T-helper 2 cell treated with Interferon-gamma antibody and Interleukin-4, amounts not matched to agents 100 ng/mL and 5 ng/mL, for 36 hours (primary cell): ENCODE results near the gene AOX1. TPM values are rescaled to one million over a fixed set of nuclear protein-coding genes. Genes with fewer than 3 reads are reported as not detected.
"Not testable (repeated sequence)": the region's sequence is repeated elsewhere in the genome, so short reads cannot be mapped to it uniquely, and the experiment has no call there.

Experiments used
- intact Hi-C: fragments of 100-400 bp; cut with micrococcal nuclease; formaldehyde crosslinking; loops from one replicate; pipeline ENCODE4 v1.15.1; 2023
- total RNA-seq: library from RNA; stranded (reverse); gene quantifications from 2 replicates; pipeline ENCODE4 v1.2.3, GENCODE V29; 2022

AOX1 gene
- total RNA-seq, 1 donor from 2014 or later: 0.20 TPM

DNA sequence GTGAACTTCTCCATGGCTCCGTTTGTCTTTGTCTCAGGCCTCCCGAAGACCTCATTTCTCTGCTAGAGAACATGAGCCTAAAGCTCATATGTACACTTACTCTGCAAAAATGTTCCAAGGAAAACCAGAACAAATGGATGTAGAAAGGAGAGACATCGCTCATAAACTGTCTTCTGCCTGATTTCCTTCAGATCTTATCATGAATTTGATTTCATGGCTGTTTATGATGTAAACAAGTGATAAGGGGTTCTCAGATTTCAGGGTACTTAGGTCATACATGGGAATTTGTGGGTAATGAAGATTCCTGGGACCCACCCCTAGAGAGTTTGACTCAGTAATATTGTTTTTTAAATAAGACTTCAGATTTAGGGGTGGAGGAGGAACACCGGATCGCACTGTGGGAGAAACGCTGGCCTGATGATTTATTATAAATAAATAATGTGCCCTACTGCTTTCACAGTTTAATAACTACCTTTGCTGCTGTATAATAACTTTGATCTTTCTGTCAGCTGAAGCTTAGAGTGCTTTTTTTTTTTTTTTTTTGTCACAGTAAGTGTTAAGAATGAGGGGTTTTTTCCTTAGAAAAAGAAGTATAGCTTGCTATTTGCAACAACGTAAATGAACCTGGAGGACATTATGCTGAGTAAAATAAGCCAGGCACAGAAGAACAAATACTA lies 14.9 kb downstream of the AOX1 start:
- intact Hi-C loops: no loop called here

DNA sequence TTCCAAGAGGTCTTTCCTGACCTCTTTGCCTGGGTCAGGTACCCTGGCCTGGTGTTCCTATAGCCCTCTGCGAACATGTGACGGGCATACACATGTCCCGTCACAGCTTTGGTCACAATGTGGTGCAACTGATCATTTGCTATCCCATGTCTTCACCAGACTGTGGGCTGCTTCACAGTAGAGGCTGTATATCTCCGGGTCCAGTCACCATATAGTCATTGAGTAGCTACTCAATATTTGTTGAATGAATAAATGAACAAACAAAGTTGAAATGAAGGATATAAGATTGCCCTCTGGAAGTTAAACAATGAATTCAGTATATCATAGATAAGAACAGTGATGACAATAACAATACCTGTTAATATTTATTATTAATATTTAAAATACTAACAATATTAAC lies 16.8 kb downstream of the AOX1 start:
- intact Hi-C loops: no loop called here

DNA sequence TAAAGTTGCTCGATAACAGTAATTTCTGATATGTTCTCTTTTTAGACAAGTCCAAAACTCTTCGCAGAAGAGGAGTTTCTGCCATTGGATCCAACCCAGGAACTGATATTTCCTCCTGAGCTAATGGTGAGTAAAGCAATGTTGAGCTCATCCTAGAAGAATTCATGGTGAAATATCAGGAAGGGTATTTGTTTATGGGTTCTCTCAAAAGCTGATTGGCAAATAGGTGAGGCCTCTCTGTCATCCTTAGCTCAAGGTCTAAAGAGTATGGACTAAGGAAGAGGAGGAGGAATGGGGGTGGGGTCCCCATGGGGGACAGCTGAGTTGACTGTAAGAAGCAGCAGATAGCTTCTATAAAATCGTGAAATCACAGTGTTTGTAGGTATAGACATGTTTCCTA lies 18.2 kb downstream of the AOX1 start:
- intact Hi-C loops: no loop called here

DNA sequence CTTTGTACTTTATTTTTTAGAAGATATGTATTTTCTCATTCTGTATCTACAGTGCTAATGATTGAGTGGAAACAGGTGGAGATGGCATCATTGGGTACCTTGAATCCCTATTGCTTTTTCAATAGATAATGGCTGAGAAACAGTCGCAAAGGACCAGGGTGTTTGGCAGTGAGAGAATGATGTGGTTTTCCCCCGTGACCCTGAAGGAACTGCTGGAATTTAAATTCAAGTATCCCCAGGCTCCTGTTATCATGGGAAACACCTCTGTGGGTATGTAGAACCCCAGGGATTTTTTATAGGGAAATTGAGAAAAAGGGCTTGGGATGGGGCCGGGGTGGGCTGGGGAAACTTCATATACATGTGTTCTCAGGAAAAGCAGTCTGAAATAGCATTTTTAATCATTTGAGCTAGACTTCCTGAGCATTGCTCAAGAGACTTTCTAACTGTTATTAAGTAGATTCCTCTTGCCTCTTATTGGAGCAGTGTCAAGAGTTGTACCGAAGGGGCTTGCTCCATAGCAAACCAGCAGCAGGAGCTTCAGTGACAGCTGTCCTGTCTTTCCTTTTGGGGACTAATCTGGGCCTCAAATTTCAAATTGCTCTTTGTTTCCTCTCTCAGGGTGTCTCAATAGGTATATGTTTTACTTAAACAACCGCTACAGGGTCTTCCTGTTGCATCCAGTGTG lies 18.9 kb downstream of the AOX1 start:
- intact Hi-C loops: no loop called here

DNA sequence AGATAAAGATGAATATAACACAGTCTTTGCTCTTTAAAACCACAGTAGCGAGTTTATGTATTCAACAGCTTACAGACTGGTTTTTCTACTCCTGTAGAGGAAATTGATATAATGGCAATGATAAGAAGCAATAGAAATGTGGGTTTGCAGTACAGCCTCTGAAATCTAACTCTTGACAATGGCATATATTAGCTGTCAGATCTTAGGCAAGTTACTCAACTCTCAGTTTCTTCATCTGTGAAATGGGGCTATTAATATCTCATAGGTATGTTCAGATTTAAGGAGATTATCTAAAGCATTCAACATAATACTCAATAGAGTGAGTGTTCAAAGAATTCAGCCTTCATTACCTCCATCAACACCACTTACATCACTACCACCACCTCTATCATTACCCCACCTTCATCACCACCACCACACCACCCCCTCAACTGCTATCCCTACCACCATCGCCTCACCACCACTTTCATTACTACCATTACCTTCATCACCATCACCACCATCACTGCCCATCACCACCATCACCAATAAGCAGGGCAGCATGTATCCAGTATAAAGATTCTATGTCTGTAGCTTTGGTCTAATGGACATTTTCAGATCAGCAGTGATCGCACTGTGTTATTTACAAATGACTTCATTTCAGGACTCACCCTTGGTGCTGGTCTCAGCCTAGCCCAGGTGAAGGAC lies 22.7 kb downstream of the AOX1 start:
- intact Hi-C loops: no loop called here

DNA sequence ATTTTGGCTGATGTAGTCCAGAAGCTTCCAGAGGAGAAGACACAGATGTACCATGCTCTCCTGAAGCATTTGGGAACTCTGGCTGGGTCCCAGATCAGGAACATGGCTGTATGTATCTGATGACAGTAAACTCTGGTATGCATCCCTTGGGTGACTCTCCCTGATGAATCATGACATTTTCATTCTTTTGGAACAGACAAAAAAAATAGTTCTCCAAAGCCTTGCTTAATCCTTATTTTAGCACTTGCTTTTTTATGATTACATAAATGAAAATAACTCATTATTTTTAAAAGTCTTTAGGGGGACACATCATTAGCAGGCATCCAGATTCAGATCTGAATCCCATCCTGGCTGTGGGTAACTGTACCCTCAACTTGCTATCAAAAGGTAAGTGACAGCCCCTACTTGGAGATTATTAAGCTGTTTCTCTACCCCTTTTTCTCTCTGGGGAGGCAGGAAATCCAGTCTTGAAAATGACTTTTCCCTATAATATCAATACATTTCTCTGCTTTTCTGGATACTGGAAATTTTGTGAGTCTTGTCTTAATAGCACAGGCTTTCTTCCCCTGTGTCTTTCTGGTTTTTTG lies 23.3 kb downstream of the AOX1 start:
- intact Hi-C loops: no loop called here

DNA sequence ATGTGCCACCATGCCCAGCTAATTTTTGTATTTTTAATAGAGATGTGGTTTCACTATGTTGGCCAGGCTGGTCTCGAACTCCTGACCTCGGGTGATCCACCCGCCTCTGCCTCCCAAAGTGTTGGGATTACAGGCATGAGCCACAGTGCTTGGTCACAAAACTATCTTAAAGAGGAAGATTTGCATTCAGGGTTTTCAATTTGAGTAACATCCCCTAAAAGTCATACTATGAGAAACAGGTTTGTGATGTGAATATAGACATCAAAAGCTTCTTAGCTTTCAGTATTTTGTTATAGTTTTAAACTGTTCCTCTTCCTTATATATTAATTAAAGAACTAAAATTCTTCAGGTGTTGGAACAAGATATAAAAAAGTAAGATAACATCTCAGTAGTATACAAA lies 24.4 kb downstream of the AOX1 start:
- intact Hi-C loops: not testable (repeated sequence)

DNA sequence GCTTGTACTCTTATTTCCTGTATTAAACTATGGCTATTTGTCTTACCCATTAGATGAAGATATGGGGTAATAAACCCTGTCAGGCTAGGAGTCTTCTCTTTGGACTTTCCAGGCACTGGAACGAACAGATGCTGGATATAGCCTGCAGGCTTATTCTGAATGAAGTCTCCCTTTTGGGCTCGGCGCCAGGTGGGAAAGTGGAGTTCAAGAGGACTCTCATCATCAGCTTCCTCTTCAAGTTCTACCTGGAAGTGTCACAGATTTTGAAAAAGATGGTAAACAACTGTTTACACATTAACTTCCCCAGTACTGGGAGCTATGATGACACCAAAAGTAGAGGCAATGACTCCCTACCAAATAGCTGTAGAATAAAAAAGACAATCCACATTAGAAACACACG lies 27.9 kb downstream of the AOX1 start:
- intact Hi-C loops: no loop called here

DNA sequence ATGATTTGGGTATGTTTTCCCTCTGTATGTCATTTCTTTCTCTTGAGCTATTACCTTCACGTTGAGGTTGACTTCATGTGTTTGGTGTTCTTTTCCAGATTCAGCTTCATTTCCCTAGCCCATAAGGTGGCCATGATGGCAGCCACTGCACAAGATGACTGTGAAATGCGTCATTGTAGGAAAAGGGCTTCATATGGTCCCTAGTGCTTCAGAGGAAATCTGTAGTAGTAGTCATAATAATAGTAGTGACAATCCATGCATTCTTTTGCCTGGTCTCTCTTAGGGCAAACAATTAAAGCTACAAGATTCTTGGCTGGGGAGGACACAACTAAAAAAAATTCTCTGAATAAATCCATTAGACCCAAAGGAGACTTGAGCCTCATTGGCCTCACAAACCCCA lies 28.4 kb downstream of the AOX1 start:
- intact Hi-C loops: no loop called here

DNA sequence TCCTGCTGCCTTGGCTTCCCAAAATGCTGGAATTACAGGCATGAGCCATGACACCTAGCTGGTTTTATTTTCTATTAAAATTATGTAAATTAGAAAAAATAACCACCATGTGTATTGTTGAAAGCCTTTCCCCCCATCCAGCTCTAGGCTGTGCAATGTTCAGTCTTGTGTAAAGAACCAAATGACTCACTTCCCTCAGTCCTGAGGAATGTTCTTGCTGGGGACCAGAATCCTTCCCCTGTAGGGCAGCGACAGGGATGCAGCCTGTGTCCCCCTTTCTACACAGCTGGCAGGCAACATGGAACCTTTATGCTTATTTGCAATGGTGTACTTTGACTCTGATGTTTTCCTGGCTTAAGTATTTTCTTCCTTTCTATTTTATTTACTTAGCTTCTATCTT lies 29.4 kb downstream of the AOX1 start:
- intact Hi-C loops: no loop called here

DNA sequence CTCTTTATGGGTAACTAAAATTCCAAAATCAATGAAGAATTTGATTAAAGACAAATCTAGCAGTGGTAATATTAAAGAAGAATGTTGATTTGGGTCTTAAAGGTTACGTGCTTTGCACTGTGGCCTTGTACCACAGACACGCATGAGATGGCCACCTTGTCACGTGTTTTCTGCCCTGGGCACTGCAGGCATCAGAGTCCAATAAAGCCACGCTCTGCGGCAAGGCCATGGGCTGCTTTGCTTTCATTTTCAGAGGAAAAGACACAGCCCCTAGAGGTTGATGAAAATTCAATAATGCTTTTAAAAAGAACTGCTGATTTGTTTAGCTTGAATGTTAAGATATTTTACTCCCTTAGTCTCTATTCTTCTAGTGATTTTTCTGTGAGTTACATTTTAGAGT lies 30.4 kb downstream of the AOX1 start:
- intact Hi-C loops: no loop called here

DNA sequence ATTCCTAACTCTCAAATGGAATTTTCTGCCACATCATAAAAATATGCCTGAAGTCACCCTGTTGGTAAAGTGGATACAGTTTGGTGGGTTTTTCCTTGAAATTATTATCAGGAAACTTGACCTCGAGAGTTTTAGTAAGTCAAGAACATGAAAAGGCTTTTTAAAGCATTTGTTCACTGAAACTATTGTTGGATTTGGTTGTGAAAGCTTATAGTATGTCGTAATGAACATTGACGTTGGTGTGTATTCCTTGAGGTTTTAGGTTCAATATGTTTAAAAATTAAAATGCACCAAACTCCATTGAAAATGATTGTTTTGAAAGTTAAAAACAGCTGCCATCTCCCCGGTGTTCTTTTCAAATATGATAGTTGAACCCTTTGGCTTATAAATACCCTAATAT lies 30.8 kb downstream of the AOX1 start:
- intact Hi-C loops: no loop called here

DNA sequence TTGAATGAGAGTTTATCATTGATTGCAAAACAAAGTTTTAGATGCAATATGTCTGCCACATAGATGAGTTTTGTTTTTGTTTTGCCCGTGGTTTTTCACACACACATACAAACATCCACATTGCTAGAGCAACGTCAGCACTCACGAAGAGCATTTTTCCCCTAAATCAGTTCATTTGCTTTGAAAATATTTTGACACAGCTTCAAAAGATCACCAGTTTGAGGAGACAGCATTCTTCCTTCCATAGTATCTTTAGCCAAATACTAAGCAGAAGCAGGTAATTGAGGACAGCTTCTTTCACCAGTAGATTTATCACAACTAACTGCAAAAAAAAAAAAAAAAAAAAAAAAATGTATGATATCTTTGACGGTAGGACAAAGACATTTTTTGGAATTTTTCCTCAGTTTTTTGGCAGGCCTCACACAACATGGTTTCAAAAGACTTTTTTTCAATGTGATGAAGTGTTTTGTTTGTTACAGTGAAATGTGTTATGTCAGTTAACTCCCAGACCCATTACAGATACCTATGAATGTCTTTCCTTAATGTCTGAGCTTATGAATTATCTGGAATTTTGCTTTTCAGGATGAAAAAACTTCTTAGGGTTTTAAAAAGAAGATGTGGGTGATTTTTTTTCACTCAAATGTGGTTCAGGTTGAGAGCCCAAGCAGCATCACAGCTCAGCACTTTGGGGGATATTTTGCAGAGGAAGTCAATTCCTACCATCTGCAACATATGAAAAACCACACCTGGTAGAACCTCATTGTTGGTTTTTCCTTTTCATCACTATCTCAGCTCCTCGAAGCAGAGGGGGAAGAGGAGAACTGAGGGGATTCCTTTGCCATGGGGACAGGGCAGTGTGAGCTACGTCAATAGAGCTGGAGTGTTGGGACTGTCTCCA lies 31.6 kb downstream of the AOX1 start:
- intact Hi-C loops: no loop called here

DNA sequence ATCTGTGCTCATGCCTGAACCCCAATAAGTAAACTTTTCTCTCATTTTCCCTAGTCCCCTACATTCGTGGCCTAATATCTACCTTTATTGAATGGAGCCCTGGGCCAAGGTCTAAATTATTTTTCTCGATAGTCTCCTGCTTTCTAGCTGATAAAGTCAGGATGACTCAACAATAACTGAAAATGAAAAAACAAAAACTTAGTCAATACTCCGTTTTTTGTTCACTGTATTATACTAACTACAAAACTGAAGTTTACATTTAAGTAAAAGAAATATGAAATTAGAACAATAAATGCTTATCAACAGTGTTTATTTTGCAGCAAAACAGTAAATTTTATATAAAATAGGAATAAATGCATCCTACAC lies 32.2 kb downstream of the AOX1 start:
- intact Hi-C loops: no loop called here

DNA sequence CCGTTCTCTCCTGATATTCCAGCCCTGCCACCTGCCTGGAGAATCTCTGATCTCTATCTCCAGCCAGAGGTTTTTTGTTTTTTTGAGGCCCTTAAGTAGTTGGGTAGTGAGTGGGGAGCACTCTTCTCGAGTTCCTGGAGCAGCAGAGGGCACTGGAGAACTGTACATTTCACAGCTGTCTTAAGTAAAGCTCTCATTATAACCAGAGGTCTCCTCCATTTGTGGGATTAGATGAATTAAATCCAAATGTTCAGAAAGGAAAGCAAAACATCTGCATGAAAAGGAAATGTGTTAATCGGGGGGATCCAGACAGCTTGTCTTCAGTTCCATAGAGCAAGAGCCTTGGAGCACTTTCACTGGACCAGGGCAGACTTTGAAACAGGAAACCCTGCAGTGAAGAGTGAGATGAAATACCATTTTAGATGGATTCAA lies 32.8 kb downstream of the AOX1 start:
- intact Hi-C loops: no loop called here

DNA sequence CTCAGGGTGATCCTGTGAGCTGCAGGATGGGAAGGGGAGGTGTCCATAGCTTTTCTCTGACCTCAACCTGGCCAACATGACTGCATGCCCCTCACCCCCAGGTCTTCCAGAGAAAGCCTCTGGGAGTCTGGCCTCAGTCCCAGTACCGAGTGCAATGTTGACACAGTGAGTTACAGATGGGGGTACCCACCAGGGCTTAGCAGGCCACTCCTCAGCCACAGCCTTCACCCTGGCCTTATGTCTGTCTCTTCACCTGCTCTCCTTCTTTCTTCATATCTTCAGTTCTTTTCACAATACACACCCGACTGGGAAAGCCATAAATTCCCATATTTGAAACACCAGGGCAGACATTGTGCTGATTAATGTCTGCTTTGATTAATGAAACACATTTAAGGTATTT lies 33.5 kb downstream of the AOX1 start:
- intact Hi-C loops: no loop called here

DNA sequence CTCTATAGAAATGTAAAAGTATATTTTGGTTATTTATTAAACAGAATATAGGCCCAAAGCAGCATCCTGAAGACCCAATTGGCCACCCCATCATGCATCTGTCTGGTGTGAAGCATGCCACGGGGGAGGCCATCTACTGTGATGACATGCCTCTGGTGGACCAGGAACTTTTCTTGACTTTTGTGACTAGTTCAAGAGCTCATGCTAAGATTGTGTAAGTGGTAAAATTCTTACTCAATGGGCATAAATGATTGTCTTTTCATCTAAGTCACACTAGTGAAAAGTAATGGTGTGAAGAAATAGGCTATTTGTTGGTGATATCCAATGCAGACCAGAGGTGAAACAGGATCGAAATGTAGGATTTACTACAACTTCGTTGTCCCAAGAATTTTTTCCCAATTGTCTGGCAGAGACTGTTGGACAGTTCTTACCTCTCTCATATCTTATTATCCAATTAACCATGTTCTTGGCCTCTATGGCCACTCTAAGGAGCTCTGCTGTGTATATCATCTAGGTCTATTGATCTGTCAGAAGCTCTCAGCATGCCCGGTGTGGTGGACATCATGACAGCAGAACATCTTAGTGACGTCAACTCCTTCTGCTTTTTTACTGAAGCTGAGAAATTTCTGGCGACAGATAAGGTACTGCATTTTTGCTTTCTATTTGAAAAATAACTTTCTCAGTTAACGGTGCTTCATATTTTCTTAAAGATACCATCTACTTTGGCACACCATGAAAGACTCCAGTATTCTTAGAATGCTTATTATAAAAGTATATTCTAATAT lies 35.0 kb downstream of the AOX1 start:
- intact Hi-C loops: no loop called here

DNA sequence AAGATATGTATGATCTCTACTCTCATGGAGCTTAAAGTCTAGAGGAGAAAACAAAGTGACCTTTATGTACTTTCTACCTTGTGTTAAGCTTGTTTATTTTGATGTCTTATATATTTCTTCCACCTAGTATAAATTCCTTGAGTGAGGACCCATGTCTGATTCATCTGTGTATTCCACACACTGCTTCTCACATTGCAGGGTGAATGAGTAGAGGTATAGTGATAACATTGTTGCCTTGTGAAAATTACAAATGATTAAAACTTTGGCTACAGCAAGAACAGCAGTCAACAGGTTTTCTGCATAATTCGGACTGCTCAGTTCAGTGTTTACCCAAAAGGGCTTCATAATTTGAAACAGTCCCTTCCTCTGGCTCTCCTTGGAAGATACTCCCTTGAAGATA lies 36.3 kb downstream of the AOX1 start:
- intact Hi-C loops: no loop called here

DNA sequence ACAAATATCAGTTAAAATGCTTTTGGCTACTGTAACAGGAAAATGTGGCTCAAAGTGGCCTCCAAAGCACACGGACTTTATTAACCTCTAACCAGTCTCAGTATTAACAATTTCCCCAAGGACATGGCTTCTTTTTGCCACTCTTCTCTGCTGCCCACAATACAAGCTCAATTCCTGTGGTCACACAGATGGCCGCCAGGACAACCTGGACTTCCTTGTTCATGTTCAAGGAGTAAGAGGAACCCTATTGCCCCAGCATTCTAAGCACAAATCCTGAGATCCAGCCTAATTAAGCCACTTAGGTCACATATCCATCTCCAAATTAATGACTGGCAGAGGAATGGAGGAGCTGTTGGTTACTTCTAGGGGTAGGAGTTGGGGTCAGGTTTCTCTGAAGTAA lies 38.2 kb downstream of the AOX1 start:
- intact Hi-C loops: no loop called here

DNA sequence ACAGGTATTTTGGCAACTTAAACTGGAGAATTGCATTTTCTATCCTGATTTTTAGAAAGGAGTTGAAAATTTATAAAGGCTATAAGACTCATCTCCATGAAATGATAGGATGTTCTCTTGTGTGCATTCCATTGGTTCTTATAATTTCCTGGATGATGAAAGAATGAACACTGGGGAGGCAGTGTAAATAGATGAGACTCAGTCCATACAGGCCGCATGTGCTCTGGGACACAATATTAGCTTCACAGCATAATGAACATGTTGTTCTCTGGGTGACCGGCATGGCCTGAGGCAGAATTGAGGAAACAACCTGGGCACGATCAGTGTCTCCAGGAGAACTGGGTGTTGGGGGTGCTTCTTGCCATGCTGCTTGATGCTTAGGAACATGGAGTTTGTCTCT lies 38.8 kb downstream of the AOX1 start:
- intact Hi-C loops: no loop called here

DNA sequence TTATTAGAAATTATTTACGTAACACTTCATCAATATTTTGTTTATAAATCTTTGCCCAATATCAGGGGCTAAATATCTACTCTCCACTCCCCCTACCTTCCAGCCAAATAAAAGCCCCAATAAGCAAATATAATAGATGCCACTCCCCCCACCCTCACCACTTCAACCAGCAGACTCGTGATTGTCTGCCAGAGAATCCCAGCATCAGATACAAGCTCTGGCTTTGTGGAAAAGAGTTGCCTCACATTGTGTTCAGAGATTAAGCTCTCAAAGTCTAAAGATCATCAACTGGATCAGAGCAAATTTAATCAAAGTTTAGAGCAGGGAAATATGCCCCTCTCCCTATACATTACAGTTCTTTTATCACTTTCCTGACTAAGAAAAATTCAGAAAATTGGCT lies 39.5 kb downstream of the AOX1 start:
- intact Hi-C loops: no loop called here
